Measurements from ENCODE around the gene POLR2J3. TPM values are rescaled to one million over a fixed set of nuclear protein-coding genes. Genes with fewer than 3 reads are reported as not detected.
"Not testable (repeated sequence)": the region's sequence is repeated elsewhere in the genome, so short reads cannot be mapped to it uniquely, and the experiment has no call there.

The POLR2J3 gene
- polyA plus RNA-seq, 4 donors: 31.6 to 63.0 (median 41.8) TPM

GRCh38 chr7:102542083-102542482 lies 30.3 kb downstream of the POLR2J3 start:
- H3K4me1 ChIP-seq (ENCODE audit: control insufficient read depth in 3 of 3, insufficient read depth in 2 of 3, low read depth in 1 of 3, low read length in 2 of 3); H3K9me3 ChIP-seq (ENCODE audit: control insufficient read depth in 2 of 2, insufficient read depth in 1 of 2, low read depth in 1 of 2, low read length in 1 of 2); H3K36me3 ChIP-seq (ENCODE audit: control insufficient read depth in 3 of 3, insufficient read depth in 2 of 3, low read depth in 1 of 3, low read length in 3 of 3); FAIRE-seq; H3K4me3 ChIP-seq (ENCODE audit: low read depth in 1 of 3, low read length in 3 of 3); DNase-seq; H3K27me3 ChIP-seq (ENCODE audit: control insufficient read depth in 3 of 3, insufficient read depth in 3 of 3, low read length in 3 of 3); H3K27ac ChIP-seq (ENCODE audit: low read depth in 1 of 3, low read length in 2 of 3): not testable (repeated sequence)
- WGBS, 3 donors: 99 to 100% (median 100%) methylated on average over 3 to 4 of the region's 8 CpGs

- H3K27ac ChIP-seq (ENCODE audit: low read depth in 1 of 3, low read length in 2 of 3); H3K27me3 ChIP-seq (ENCODE audit: control insufficient read depth in 3 of 3, insufficient read depth in 3 of 3, low read length in 3 of 3); H3K4me3 ChIP-seq (ENCODE audit: low read depth in 1 of 3, low read length in 3 of 3); H3K4me1 ChIP-seq (ENCODE audit: control insufficient read depth in 3 of 3, insufficient read depth in 2 of 3, low read depth in 1 of 3, low read length in 2 of 3); H3K9me3 ChIP-seq (ENCODE audit: control insufficient read depth in 2 of 2, insufficient read depth in 1 of 2, low read depth in 1 of 2, low read length in 1 of 2); H3K36me3 ChIP-seq (ENCODE audit: control insufficient read depth in 3 of 3, insufficient read depth in 2 of 3, low read depth in 1 of 3, low read length in 3 of 3); FAIRE-seq; DNase-seq: not testable (repeated sequence)
- WGBS, 3 donors: 92 to 95% (median 93%) methylated on average over 4 of the region's 6 CpGs
These were observed 31.8 kb downstream of the POLR2J3 start for GRCh38 chr7:102540604-102541003.

- not testable (repeated sequence) for H3K4me1 ChIP-seq (ENCODE audit: control insufficient read depth in 3 of 3, insufficient read depth in 2 of 3, low read depth in 1 of 3, low read length in 2 of 3); H3K27me3 ChIP-seq (ENCODE audit: control insufficient read depth in 3 of 3, insufficient read depth in 3 of 3, low read length in 3 of 3); H3K9me3 ChIP-seq (ENCODE audit: control insufficient read depth in 2 of 2, insufficient read depth in 1 of 2, low read depth in 1 of 2, low read length in 1 of 2); H3K4me3 ChIP-seq (ENCODE audit: low read depth in 1 of 3, low read length in 3 of 3); H3K27ac ChIP-seq (ENCODE audit: low read depth in 1 of 3, low read length in 2 of 3); DNase-seq; H3K36me3 ChIP-seq (ENCODE audit: control insufficient read depth in 3 of 3, insufficient read depth in 2 of 3, low read depth in 1 of 3, low read length in 3 of 3); FAIRE-seq
- 57 to 100% (median 78%) methylated on average over 1 to 4 of the region's 8 CpGs for WGBS, 3 donors
These were observed 37.2 kb downstream of the POLR2J3 start for GRCh38 chr7:102535062-102535615.

GRCh38 chr7:102532127-102532526 lies 40.3 kb downstream of the POLR2J3 start:
- H3K27me3 ChIP-seq (ENCODE audit: control insufficient read depth in 3 of 3, insufficient read depth in 3 of 3, low read length in 3 of 3); H3K4me3 ChIP-seq (ENCODE audit: low read depth in 1 of 3, low read length in 3 of 3); H3K27ac ChIP-seq (ENCODE audit: low read depth in 1 of 3, low read length in 2 of 3); H3K9me3 ChIP-seq (ENCODE audit: control insufficient read depth in 2 of 2, insufficient read depth in 1 of 2, low read depth in 1 of 2, low read length in 1 of 2); DNase-seq; FAIRE-seq; H3K4me1 ChIP-seq (ENCODE audit: control insufficient read depth in 3 of 3, insufficient read depth in 2 of 3, low read depth in 1 of 3, low read length in 2 of 3); H3K36me3 ChIP-seq (ENCODE audit: control insufficient read depth in 3 of 3, insufficient read depth in 2 of 3, low read depth in 1 of 3, low read length in 3 of 3): not testable (repeated sequence)
- 93 to 96% (median 94%) methylated on average over 2 of the region's 2 CpGs for WGBS, 3 donors

- not testable (repeated sequence) for H3K36me3 ChIP-seq (ENCODE audit: control insufficient read depth in 3 of 3, insufficient read depth in 2 of 3, low read depth in 1 of 3, low read length in 3 of 3); FAIRE-seq; H3K4me1 ChIP-seq (ENCODE audit: control insufficient read depth in 3 of 3, insufficient read depth in 2 of 3, low read depth in 1 of 3, low read length in 2 of 3); DNase-seq; H3K27ac ChIP-seq (ENCODE audit: low read depth in 1 of 3, low read length in 2 of 3); H3K4me3 ChIP-seq (ENCODE audit: low read depth in 1 of 3, low read length in 3 of 3); H3K9me3 ChIP-seq (ENCODE audit: control insufficient read depth in 2 of 2, insufficient read depth in 1 of 2, low read depth in 1 of 2, low read length in 1 of 2); H3K27me3 ChIP-seq (ENCODE audit: control insufficient read depth in 3 of 3, insufficient read depth in 3 of 3, low read length in 3 of 3)
- no CpG with 5 or more reads among the region's 7 CpGs for WGBS, 3 donors
These were observed 40.8 kb downstream of the POLR2J3 start for GRCh38 chr7:102531583-102531982.

- 93 to 100% methylated on average over 1 to 3 of the region's 13 CpGs; no CpG with 5 or more reads in 1 of the 3 donors for WGBS, 3 donors
- not testable (repeated sequence) for H3K27me3 ChIP-seq (ENCODE audit: control insufficient read depth in 3 of 3, insufficient read depth in 3 of 3, low read length in 3 of 3); H3K4me1 ChIP-seq (ENCODE audit: control insufficient read depth in 3 of 3, insufficient read depth in 2 of 3, low read depth in 1 of 3, low read length in 2 of 3); FAIRE-seq; H3K27ac ChIP-seq (ENCODE audit: low read depth in 1 of 3, low read length in 2 of 3); H3K9me3 ChIP-seq (ENCODE audit: control insufficient read depth in 2 of 2, insufficient read depth in 1 of 2, low read depth in 1 of 2, low read length in 1 of 2); H3K36me3 ChIP-seq (ENCODE audit: control insufficient read depth in 3 of 3, insufficient read depth in 2 of 3, low read depth in 1 of 3, low read length in 3 of 3); DNase-seq; H3K4me3 ChIP-seq (ENCODE audit: low read depth in 1 of 3, low read length in 3 of 3)
These were observed 44.3 kb downstream of the POLR2J3 start for GRCh38 chr7:102527822-102528793.

- not testable (repeated sequence) for H3K27me3 ChIP-seq (ENCODE audit: control insufficient read depth in 3 of 3, insufficient read depth in 3 of 3, low read length in 3 of 3); H3K9me3 ChIP-seq (ENCODE audit: control insufficient read depth in 2 of 2, insufficient read depth in 1 of 2, low read depth in 1 of 2, low read length in 1 of 2); DNase-seq; H3K4me3 ChIP-seq (ENCODE audit: low read depth in 1 of 3, low read length in 3 of 3); H3K27ac ChIP-seq (ENCODE audit: low read depth in 1 of 3, low read length in 2 of 3); H3K36me3 ChIP-seq (ENCODE audit: control insufficient read depth in 3 of 3, insufficient read depth in 2 of 3, low read depth in 1 of 3, low read length in 3 of 3); FAIRE-seq; H3K4me1 ChIP-seq (ENCODE audit: control insufficient read depth in 3 of 3, insufficient read depth in 2 of 3, low read depth in 1 of 3, low read length in 2 of 3)
- WGBS, 3 donors: 85 to 95% (median 89%) methylated on average over 1 of the region's 8 CpGs
These were observed 45.2 kb downstream of the POLR2J3 start for GRCh38 chr7:102527182-102527581.

GRCh38 chr7:102524803-102525202 lies 47.6 kb downstream of the POLR2J3 start:
- not testable (repeated sequence) for DNase-seq; H3K27me3 ChIP-seq (ENCODE audit: control insufficient read depth in 3 of 3, insufficient read depth in 3 of 3, low read length in 3 of 3); H3K4me1 ChIP-seq (ENCODE audit: control insufficient read depth in 3 of 3, insufficient read depth in 2 of 3, low read depth in 1 of 3, low read length in 2 of 3); H3K9me3 ChIP-seq (ENCODE audit: control insufficient read depth in 2 of 2, insufficient read depth in 1 of 2, low read depth in 1 of 2, low read length in 1 of 2); H3K4me3 ChIP-seq (ENCODE audit: low read depth in 1 of 3, low read length in 3 of 3); H3K36me3 ChIP-seq (ENCODE audit: control insufficient read depth in 3 of 3, insufficient read depth in 2 of 3, low read depth in 1 of 3, low read length in 3 of 3); FAIRE-seq; H3K27ac ChIP-seq (ENCODE audit: low read depth in 1 of 3, low read length in 2 of 3)
- 20 to 57% (median 45%) methylated on average over 1 of the region's 2 CpGs for WGBS, 3 donors
